ENCODE measurements around the gene PPFIBP1.

DNA sequence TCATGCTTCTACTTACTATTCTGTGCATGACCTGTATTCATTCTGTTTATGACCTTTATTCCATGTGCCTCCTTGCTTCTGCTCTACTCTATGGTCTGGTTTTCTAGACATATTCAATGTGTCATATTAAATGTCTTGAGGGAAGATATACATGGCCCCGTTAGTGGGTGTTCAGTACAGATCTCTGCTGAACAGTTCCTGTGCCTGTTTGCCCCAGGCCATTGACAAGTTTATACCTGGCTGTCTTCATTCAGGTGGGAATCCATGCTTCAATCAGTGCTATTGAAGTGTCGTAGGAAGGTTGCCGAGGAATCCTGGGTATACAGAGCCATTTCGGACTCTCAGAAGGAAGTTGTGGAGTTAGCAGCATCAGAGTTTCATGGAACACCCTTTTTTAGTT lies 7.4 kb upstream of the PPFIBP1 start:
- TF ChIP-seq, protein P1, sequence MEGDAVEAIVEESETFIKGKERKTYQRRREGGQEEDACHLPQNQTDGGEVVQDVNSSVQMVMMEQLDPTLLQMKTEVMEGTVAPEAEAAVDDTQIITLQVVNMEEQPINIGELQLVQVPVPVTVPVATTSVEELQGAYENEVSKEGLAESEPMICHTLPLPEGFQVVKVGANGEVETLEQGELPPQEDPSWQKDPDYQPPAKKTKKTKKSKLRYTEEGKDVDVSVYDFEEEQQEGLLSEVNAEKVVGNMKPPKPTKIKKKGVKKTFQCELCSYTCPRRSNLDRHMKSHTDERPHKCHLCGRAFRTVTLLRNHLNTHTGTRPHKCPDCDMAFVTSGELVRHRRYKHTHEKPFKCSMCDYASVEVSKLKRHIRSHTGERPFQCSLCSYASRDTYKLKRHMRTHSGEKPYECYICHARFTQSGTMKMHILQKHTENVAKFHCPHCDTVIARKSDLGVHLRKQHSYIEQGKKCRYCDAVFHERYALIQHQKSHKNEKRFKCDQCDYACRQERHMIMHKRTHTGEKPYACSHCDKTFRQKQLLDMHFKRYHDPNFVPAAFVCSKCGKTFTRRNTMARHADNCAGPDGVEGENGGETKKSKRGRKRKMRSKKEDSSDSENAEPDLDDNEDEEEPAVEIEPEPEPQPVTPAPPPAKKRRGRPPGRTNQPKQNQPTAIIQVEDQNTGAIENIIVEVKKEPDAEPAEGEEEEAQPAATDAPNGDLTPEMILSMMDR (IDR thresholded peaks at IDR 0.05; ENCODE audit: low read depth, low read length) = no peak
- TF ChIP-seq EZH2phosphoT487 (IDR thresholded peaks at IDR 0.05; ENCODE audit: low read depth) = no peak

Data from OCI-LY3 (cell line).